ENCODE data around the gene PRM3. TPM values are rescaled to one million over a fixed set of nuclear protein-coding genes. Genes with fewer than 3 reads are reported as not detected.

The PRM3 gene
- total RNA-seq, 2 experiments from 2014 or later: not detected

DNA sequence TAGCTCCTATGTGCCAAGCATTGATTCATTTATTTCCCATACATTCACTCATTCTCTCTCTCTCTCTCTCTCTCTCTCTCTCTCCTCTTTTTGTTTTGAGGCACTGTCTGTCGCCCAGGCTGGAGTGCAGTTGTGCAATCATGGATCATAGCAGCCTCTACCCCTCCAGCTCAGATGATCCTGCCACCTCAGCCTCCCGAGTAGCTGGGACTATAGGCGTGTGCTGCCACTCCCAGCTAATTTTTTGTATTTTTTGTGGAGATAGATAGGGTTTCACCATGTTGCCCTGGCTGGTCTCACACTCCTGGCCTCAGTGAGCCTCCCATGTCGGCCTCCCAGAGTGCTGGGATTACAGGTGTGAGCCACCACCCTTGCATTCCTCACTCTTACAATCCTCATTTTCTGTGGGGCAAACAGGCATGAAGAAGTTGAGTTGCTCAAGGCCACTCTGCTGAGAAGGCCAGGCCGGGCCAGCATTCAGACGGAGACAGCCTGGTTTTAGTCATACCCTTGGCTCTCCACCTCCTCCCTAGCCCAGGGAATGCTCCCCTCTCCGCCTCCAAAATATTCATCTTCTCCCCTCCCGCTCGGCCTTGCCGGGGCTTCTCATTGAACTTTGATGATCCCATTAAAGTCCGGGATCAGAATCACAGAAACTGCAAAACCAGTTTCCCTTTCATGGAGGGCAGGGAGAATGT lies 3.6 kb upstream of the PRM3 start:
- peaks cover 12% of the 10 kb centered on the region for H3K4me1 Mint-ChIP-seq (ENCODE audit: low read depth)
- no peak overlapping the region for H3K4me3 Mint-ChIP-seq
- no peaks in the 10 kb centered on the region for H3K36me3 Mint-ChIP-seq (ENCODE audit: low read depth)
- H3K9me3 Mint-ChIP-seq (ENCODE audit: insufficient read depth): no peaks in the 10 kb centered on the region
- no peak overlapping the region for H3K27ac Mint-ChIP-seq
- no peak for DNase-seq
- CTCF ChIA-PET: no interaction called here
- no peak for ATAC-seq
- peaks cover under 1% of the 10 kb centered on the region for H3K27me3 Mint-ChIP-seq (ENCODE audit: low read depth)
- POLR2A ChIA-PET: no interaction called here

DNA sequence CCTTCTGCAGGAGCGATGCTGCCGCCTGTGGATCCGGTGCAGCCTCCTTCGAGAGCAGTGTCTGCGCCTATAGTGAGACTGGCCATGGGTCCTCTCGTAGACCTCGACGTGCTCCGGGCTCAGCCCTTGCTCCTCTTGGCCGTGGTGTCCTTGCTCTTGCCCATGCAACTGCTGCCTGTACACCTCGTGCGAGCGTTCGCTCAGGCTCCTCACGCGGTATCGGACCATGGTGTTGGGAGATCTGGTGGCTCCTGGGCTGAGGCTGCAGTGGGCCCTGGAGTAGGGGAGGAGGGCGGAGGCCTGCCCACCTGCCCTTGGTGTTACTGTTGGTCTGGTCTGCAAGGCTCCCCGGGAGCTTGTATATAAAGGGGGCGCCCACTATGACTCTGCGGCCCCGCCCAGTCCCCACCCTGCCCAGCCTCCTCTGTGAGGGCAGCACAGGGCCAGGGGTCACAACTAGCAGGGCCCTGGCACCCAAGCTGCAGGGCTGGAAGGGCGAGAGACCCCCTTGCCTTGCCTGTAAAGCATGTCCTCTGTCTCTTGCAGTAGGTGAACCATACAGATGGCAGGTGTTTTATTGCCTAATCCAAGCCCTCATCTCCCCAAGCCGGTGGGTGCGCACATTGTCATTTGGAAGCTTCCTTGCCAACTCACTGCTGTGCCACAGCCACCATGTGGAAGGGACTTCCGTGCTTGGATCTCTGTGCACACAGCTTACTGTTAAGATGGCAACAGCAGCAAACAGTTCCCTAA lies 2.9 kb upstream of the PRM3 start, which contains the start of gene PRM2:
Gene PRM2 (minus strand): TSS at position 338 of the 753 bp plus-strand sequence. CDS start 110 bp downstream, at position 228.
- Mint-ChIP-seq H3K9me3 (ENCODE audit: insufficient read depth) (no peaks in the 10 kb centered on the region), H3K4me1 (ENCODE audit: low read depth) (peaks cover 12% of the 10 kb centered on the region), H3K36me3 (ENCODE audit: low read depth) (no peaks in the 10 kb centered on the region), H3K27me3 (ENCODE audit: low read depth) (no peaks in the 10 kb centered on the region), H3K27ac (no peak within 1 kb of the TSS), H3K4me3 (no peak within 1 kb of the TSS)
- DNase-seq (no peak), ATAC-seq (no peak)
- ChIA-PET CTCF (no interaction called here), POLR2A (no interaction called here)

DNA sequence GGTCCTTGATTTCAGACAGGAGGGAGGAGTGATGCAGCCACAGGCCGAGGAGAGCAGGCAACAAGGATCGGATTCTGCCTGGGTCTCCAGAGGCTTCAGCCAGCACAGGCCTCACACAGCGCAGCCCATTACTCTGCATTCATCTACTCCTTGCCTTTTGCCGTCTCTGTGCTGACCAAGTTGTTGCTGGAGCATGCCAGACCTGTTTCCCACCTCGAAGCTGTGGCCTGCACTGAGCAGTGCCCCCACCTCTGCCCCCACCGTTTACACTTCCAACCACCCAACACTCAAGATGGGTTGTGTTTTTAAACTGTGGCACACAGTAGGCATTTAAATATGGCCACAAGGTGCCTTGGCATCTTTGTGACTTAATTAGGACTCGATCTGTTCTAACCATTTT lies 1.5 kb upstream of the PRM3 start:
- H3K27ac Mint-ChIP-seq: no peak overlapping the region
- H3K27me3 Mint-ChIP-seq (ENCODE audit: low read depth): no peaks in the 10 kb centered on the region
- no peak overlapping the region for H3K4me3 Mint-ChIP-seq
- H3K4me1 Mint-ChIP-seq (ENCODE audit: low read depth): peaks cover 11% of the 10 kb centered on the region
- H3K9me3 Mint-ChIP-seq (ENCODE audit: insufficient read depth): no peaks in the 10 kb centered on the region
- CTCF ChIA-PET: no interaction called here
- POLR2A ChIA-PET: no interaction called here
- no peaks in the 10 kb centered on the region for H3K36me3 Mint-ChIP-seq (ENCODE audit: low read depth)
- DNase-seq (no peak), ATAC-seq (no peak)

DNA sequence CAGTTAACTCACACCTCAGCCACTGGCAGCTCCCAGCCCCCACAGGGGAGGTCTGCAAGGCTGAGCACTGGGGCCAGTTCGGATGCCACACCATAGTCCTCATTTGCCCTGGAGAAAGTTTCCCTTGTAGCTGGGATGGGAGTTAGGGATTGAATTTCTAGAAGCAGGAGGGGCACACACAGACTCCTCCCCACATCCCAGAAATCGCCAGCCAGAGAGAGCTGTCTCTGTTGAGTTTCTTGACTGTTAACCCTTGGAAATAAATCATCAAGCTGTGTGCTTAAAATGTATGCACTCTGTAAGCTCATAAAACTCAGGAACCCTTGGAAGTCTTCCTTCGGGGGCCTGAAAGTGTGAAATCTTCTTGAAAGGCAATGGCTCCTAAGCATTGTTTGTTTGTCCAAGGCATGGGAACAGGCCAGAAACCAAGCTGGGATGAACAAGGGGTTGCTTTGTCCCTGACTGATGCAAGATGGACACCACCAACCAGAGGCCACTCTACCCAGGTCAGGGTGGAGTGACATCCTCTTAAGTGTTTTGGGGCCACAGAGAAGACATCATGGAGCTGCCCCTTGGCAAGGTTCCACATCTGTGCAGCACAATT lies 394 bp upstream of the PRM3 start:
- Mint-ChIP-seq H3K4me3 (no peak overlapping the region), H3K4me1 (ENCODE audit: low read depth) (peaks cover under 1% of the 10 kb centered on the region), H3K9me3 (ENCODE audit: insufficient read depth) (no peaks in the 10 kb centered on the region), H3K36me3 (ENCODE audit: low read depth) (no peaks in the 10 kb centered on the region), H3K27me3 (ENCODE audit: low read depth) (no peaks in the 10 kb centered on the region), H3K27ac (no peak overlapping the region)
- DNase-seq (no peak), ATAC-seq (no peak)
- POLR2A ChIA-PET: interaction anchor here (0.7 to 1.0 kb wide), 2 partner anchors 37 to 200 kb away, joined by 3 read pairs; no protein-coding TSS in a partner anchor
- CTCF ChIA-PET: interaction anchor here (0.7 kb wide), 1 partner anchor 303 kb away, joined by 4 read pairs; no protein-coding TSS in a partner anchor

DNA sequence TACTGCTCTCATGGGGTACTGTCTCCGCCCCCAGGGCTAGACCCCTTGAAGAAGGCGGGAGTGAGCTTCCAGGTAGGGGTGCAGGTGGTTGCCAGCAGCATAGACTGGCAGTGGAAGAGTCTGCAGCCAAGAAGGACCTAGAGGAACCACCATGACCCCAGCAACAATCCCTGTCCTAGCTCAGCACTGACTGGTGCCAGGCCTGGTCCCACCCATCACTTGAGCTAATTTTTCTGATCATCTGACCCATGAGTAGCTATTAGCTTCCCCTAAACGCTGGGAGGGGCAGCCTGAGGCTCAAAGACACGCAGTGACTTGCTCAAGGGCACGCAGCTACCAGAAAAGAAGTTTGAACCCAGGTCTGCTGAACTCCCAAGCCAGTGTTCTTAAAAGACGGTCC lies 945 bp downstream of the PRM3 start:
- ChIA-PET CTCF (interaction anchor here (1.4 kb wide), 1 partner anchor 308 kb away, joined by 5 read pairs; no protein-coding TSS in a partner anchor), POLR2A (no interaction called here)
- no peak for ATAC-seq
- Mint-ChIP-seq H3K9me3 (ENCODE audit: insufficient read depth) (no peaks in the 10 kb centered on the region), H3K36me3 (ENCODE audit: low read depth) (no peaks in the 10 kb centered on the region), H3K4me1 (ENCODE audit: low read depth) (no peaks in the 10 kb centered on the region), H3K4me3 (no peak overlapping the region), H3K27me3 (ENCODE audit: low read depth) (peaks cover 6% of the 10 kb centered on the region), H3K27ac (no peak overlapping the region)
- DNase-seq: no peak

DNA sequence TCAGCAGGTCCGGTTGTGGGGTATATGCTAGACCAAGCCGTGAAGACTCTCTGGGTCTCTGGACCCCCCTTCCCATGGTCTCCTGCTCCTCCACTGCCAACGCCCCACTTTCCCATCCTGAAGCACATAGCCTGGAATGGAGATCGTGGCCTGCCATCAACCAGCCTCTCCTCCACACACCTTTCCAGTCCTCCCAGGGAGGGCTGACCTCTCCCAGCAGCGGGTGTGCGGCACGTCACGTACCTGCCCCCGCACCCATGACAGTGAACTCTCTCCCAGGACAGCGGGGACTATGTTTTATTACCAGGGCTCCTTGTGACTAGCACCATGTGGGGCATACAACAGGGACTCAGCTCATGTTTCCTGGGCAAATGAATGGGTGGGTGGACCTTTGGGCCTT lies 1.8 kb downstream of the PRM3 start:
- DNase-seq (no peak), ATAC-seq (no peak)
- peaks cover 6% of the 10 kb centered on the region for H3K27me3 Mint-ChIP-seq (ENCODE audit: low read depth)
- H3K4me3 Mint-ChIP-seq: no peak overlapping the region
- CTCF ChIA-PET: interaction anchor here (1.4 to 1.5 kb wide), 2 partner anchors 101 to 307 kb away, joined by 5 read pairs; no protein-coding TSS in a partner anchor
- no peak overlapping the region for H3K27ac Mint-ChIP-seq
- H3K9me3 Mint-ChIP-seq (ENCODE audit: insufficient read depth): no peaks in the 10 kb centered on the region
- no peaks in the 10 kb centered on the region for H3K4me1 Mint-ChIP-seq (ENCODE audit: low read depth)
- POLR2A ChIA-PET: no interaction called here
- H3K36me3 Mint-ChIP-seq (ENCODE audit: low read depth): no peaks in the 10 kb centered on the region

DNA sequence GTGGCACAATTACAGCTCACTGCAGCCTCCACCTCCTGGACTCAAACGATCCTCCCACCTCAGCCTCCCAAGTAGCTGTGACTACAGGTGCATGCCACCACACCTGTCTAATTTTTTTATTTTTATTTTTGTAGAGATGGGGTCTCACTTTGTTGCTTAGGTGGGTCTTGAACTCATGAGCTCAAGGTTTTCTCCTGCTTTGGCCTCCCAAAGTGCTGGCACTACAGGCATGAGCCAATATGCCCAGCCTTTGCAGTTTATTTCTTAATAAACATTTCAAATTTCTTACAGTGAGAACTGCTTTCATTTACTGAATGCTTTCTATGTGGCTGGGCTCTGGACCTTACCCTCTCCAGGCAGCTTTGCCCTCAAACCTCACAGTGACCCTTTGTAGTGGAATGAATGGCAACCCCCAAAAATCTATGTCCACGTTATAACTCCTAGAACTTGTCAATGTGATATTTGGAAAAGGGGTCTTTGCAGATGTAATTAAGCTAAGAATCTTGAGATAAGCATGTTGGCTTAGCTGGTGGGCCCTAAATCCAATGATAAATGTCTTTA lies 2.7 kb downstream of the PRM3 start:
- H3K36me3 Mint-ChIP-seq (ENCODE audit: low read depth): no peaks in the 10 kb centered on the region
- ATAC-seq (no peak), DNase-seq (no peak)
- H3K27me3 Mint-ChIP-seq (ENCODE audit: low read depth): peaks cover 6% of the 10 kb centered on the region
- POLR2A ChIA-PET: no interaction called here
- H3K4me3 Mint-ChIP-seq: no peak overlapping the region
- H3K27ac Mint-ChIP-seq: no peak overlapping the region
- no peaks in the 10 kb centered on the region for H3K9me3 Mint-ChIP-seq (ENCODE audit: insufficient read depth)
- H3K4me1 Mint-ChIP-seq (ENCODE audit: low read depth): peaks cover 1% of the 10 kb centered on the region
- CTCF ChIA-PET: interaction anchor here (1.5 kb wide), 1 partner anchor 102 kb away, joined by 5 read pairs; no protein-coding TSS in a partner anchor

DNA sequence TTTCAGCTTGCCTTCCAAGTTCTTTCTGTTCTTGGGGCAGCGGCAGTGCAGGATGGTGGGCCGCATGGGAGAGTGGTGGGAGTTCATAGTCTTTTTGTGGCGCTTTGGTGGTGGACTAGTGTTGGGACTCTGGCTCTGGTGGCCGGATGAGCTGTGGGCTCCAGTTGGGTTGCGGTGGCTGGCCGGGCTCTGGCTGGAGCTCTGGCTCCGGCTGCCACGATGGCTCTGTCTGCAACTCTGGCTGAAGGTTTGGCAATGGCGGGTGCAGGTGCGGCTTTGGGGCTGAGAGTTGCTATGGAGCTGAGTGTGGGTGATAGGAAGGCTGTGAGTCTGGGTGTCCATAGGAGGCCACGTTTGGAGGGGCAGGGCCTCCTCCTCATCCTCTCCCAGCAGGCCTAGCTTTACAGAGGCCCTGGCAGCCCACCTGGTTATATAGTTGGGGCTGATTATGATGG lies 4.5 kb downstream of the PRM3 start, which contains the start of gene TNP2:
Gene TNP2 (minus strand): TSS at position 405 of the 455 bp plus-strand sequence. CDS start 63 bp downstream, at position 342.
- DNase-seq (no peak), ATAC-seq (no peak)
- POLR2A ChIA-PET: interaction anchor here (1.3 kb wide), 2 partner anchors 11 to 13 kb away, joined by 3 to 5 read pairs; partner anchors contain the start of gene SOCS1
- H3K27me3 Mint-ChIP-seq (ENCODE audit: low read depth): peaks cover 6% of the 10 kb centered on the region
- CTCF ChIA-PET: no interaction called here
- no peaks in the 10 kb centered on the region for H3K9me3 Mint-ChIP-seq (ENCODE audit: insufficient read depth)
- peaks cover 17% of the 10 kb centered on the region for H3K4me1 Mint-ChIP-seq (ENCODE audit: low read depth)
- no peaks in the 10 kb centered on the region for H3K36me3 Mint-ChIP-seq (ENCODE audit: low read depth)
- H3K27ac Mint-ChIP-seq: no peak within 1 kb of the TSS
- H3K4me3 Mint-ChIP-seq: no peak within 1 kb of the TSS

DNA sequence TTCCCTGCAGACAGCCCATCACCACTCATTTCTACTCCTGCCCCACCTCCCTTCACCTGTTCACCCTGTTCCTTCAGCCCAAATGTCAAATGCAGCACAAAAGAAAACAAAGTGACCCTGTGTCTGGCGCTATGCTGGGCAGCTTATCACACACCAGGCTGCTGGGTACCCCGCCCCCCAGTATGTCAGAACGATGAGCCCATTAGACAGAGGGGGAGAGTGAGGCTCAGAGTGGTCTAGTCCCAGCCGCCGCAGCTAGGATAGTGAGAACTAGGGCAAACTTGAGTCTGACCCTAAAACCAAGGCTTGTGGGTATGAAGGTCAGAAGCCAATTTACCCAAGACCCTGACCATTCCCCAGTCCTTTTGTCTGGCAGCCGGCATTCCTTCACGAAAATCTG lies 8.3 kb downstream of the PRM3 start:
- Mint-ChIP-seq H3K27me3 (ENCODE audit: low read depth) (peaks cover 6% of the 10 kb centered on the region), H3K27ac (peak overlapping the region; percentile 88), H3K9me3 (ENCODE audit: insufficient read depth) (no peaks in the 10 kb centered on the region), H3K4me3 (no peak overlapping the region), H3K4me1 (ENCODE audit: low read depth) (peaks cover 38% of the 10 kb centered on the region), H3K36me3 (ENCODE audit: low read depth) (no peaks in the 10 kb centered on the region)
- CTCF ChIA-PET: interaction anchor here (1.6 kb wide), 1 partner anchor 33 kb away, joined by 3 read pairs; no protein-coding TSS in a partner anchor
- ATAC-seq: no peak
- no peak for DNase-seq
- POLR2A ChIA-PET: interaction anchor here (1.4 to 2.3 kb wide), 2 partner anchors 10 to 91 kb away, joined by 3 to 8 read pairs; partner anchors contain the start of gene SOCS1

DNA sequence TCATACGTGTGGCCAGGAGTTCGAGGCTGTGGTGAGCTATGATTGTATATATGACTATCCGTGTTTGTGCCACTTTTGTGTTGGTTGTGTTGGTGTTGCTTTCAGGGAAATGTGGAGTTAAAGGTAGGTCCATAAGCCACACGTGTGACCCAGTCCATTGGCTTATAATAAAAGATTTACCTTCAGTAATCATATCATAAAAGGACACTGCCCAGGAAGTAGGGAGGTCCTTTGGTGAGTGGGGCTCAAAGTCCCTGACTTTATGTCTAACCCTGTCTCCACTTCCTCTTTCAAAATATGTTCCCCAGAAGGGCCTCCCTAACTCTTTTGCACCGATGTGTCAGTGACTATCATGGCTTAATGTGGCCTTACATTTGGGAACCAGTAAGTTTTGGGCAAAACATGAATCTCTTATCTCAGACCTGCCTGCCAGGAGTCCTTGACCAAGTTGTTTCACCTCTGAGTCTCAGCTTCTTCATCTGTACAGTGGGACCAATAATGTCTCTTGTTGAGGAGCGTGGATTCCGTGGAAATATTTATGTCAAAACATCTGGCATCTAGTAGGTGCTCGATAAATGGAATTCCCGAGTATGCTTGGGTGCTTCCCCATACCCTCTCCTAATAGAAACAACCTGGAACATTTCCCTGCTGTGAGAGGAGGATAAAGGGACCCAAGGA lies 9.1 kb downstream of the PRM3 start:
- DNase-seq (no peak), ATAC-seq (peak; percentile 29)
- peaks cover 6% of the 10 kb centered on the region for H3K27me3 Mint-ChIP-seq (ENCODE audit: low read depth)
- no peaks in the 10 kb centered on the region for H3K36me3 Mint-ChIP-seq (ENCODE audit: low read depth)
- ChIA-PET CTCF (interaction anchor here (0.9 to 1.6 kb wide), 8 partner anchors 34 to 315 kb away, joined by 3 to 16 read pairs (median 4); no protein-coding TSS in a partner anchor), POLR2A (interaction anchor here (0.6 to 2.3 kb wide), 7 partner anchors 9 to 95 kb away, joined by 3 to 8 read pairs (median 5); partner anchors contain the start of gene SOCS1)
- peak overlapping the region; percentile 48 for H3K4me3 Mint-ChIP-seq
- no peaks in the 10 kb centered on the region for H3K9me3 Mint-ChIP-seq (ENCODE audit: insufficient read depth)
- H3K27ac Mint-ChIP-seq: peak overlapping the region; percentile 88
- peaks cover 47% of the 10 kb centered on the region for H3K4me1 Mint-ChIP-seq (ENCODE audit: low read depth)

DNA sequence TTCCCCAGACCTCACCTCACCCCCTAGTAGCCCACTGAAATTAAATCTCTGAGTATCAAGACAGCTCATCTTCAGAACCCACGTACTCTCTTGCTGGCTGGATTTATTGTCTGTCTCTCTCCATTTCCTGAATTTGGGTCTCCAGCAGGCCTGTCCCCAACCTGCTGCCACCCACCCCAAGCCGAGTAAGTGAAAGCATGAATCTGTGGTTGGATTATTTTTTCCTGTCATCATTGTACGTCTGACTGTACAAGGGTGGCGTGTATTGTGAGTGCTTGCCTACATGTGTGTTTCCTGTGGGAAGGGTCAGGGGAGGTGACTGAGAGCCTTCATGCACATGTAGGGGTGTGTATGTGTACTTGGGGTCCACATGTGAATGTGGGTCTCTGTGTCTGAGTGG lies 9.7 kb downstream of the PRM3 start:
- CTCF ChIA-PET: interaction anchor here (0.8 to 1.6 kb wide), 9 partner anchors 34 to 314 kb away, joined by 3 to 16 read pairs (median 4); no protein-coding TSS in a partner anchor
- Mint-ChIP-seq H3K9me3 (ENCODE audit: insufficient read depth) (no peaks in the 10 kb centered on the region), H3K4me3 (peak overlapping the region; percentile 48), H3K4me1 (ENCODE audit: low read depth) (peaks cover 52% of the 10 kb centered on the region), H3K27ac (peak overlapping the region; percentile 88), H3K27me3 (ENCODE audit: low read depth) (peaks cover 6% of the 10 kb centered on the region), H3K36me3 (ENCODE audit: low read depth) (no peaks in the 10 kb centered on the region)
- ATAC-seq (peak; percentile 81), DNase-seq (peak; percentile 74)
- POLR2A ChIA-PET: interaction anchor here (0.6 to 2.3 kb wide), 8 partner anchors 8 to 209 kb away, joined by 3 to 8 read pairs (median 4); partner anchors contain the start of gene SOCS1
